Activated B cell treated with CpG ODN at 0.5 μM for 24 hours (primary cell): ENCODE results near the gene EXD3. TPM values are rescaled to one million over a fixed set of nuclear protein-coding genes. Genes with fewer than 3 reads are reported as not detected.

Experiments used
- ATAC-seq: fragments of 200-7000 bp; cut with Tn5 transposase; one replicate; pipeline ENCODE4 v1.10.0; 2021; ENCODE audit warnings: low read depth, mild to moderate bottlenecking, moderate library complexity
- CTCF ChIA-PET: fragments of 350-600 bp; sonication (Branson Sonifier 250); formaldehyde crosslinking; loops from one replicate; lab custom pipeline; 2021; ENCODE audit warnings: antibody characterized with exemption; lab: Charles Lee
- POLR2A ChIA-PET: fragments of 350-600 bp; sonication (Branson Sonifier 250); formaldehyde crosslinking; loops from one replicate; lab custom pipeline; 2021; ENCODE audit warnings: antibody characterized with exemption; lab: Charles Lee
- DNase-seq: peaks from one replicate; pipeline ENCODE4 v3.0.0; 2022
- H3K27ac Mint-ChIP-seq: one replicate; pipeline ENCODE4 v1.8.0; 2020; ENCODE audit warnings: mixed read lengths
- H3K27me3 Mint-ChIP-seq: one replicate; pipeline ENCODE4 v1.8.0; 2021; ENCODE audit warnings: mixed read lengths
- H3K36me3 Mint-ChIP-seq: one replicate; pipeline ENCODE4 v1.8.0; 2021; ENCODE audit warnings: low read depth, mixed read lengths
- H3K4me1 Mint-ChIP-seq: one replicate; pipeline ENCODE4 v1.8.0; 2021; ENCODE audit warnings: mixed read lengths
- H3K4me3 Mint-ChIP-seq: one replicate; pipeline ENCODE4 v1.8.0; 2020; ENCODE audit warnings: mild to moderate bottlenecking, mixed read lengths
- H3K9me3 Mint-ChIP-seq: one replicate; pipeline ENCODE4 v1.8.0; 2020; ENCODE audit warnings: mixed read lengths
- CTCF ChIP-seq: fragments of 200-600 bp; IDR thresholded peaks from one replicate; pipeline ENCODE4 v1.8.0; 2022; ENCODE audit warnings: antibody characterized with exemption, mild to moderate bottlenecking
- intact Hi-C: fragments of 100-400 bp; cut with micrococcal nuclease; formaldehyde crosslinking; loops from one replicate; pipeline ENCODE4 v1.15.1; 2024
- total RNA-seq: library from RNA; stranded (reverse); gene quantifications from 2 replicates; pipeline ENCODE4 v1.2.3, GENCODE V29; 2022

The EXD3 gene
- total RNA-seq, 1 donor from 2014 or later = 12.8 TPM

GRCh38 chr9:137462986-137463930, 40.3 kb upstream of the EXD3 start:
- Mint-ChIP-seq H3K27ac (no peak overlapping the region), H3K4me1 (peaks cover 11% of the 10 kb centered on the region), H3K4me3 (no peak overlapping the region), H3K36me3 (no peaks in the 10 kb centered on the region), H3K9me3 (no peaks in the 10 kb centered on the region), H3K27me3 (no peaks in the 10 kb centered on the region)
- ATAC-seq = no peak
- CTCF ChIA-PET = no interaction called here
- POLR2A ChIA-PET = no interaction called here
- intact Hi-C loops = no loop called here
- no peak for TF ChIP-seq CTCF
- no peak for DNase-seq

- intact Hi-C loops = no loop called here
- H3K27me3 Mint-ChIP-seq = no peaks in the 10 kb centered on the region
- POLR2A ChIA-PET = interaction anchor here (1.0 to 1.4 kb wide), 3 partner anchors 39 to 185 kb away, joined by 3 to 11 read pairs (median 3); partner anchors contain the start of genes EXD3, NOXA1 and TOR4A
Observed at GRCh38 chr9:137462396-137462985, 39.5 kb upstream of the EXD3 start.

GRCh38 chr9:137461663-137462395, 38.9 kb upstream of the EXD3 start:
- DNase-seq (peak; percentile 75), ATAC-seq (peak; percentile 72)
- H3K27ac Mint-ChIP-seq = peak overlapping the region; percentile 75
- peak overlapping the region; percentile 76 for H3K4me3 Mint-ChIP-seq
- H3K4me1 Mint-ChIP-seq = peaks cover 11% of the 10 kb centered on the region
- intact Hi-C loops = no loop called here
- no peak for TF ChIP-seq CTCF
- CTCF ChIA-PET = no interaction called here
- no peaks in the 10 kb centered on the region for H3K9me3 Mint-ChIP-seq
- H3K27me3 Mint-ChIP-seq = no peaks in the 10 kb centered on the region
- peaks cover under 1% of the 10 kb centered on the region for H3K36me3 Mint-ChIP-seq
- POLR2A ChIA-PET = interaction anchor here (0.6 to 1.4 kb wide), 6 partner anchors 39 to 735 kb away, joined by 3 to 11 read pairs (median 3); partner anchors contain the start of genes EXD3, NOXA1 and TOR4A

More at GRCh38 chr9:137462396-137462985, 39.5 kb upstream of the EXD3 start:
- Mint-ChIP-seq H3K36me3 (no peaks in the 10 kb centered on the region), H3K27ac (no peak overlapping the region), H3K9me3 (no peaks in the 10 kb centered on the region), H3K4me3 (peak overlapping the region; percentile 76), H3K4me1 (peaks cover 11% of the 10 kb centered on the region)
- no peak for TF ChIP-seq CTCF
- CTCF ChIA-PET = no interaction called here
- DNase-seq (no peak), ATAC-seq (no peak)

GRCh38 chr9:137461316-137461662, 38.3 kb upstream of the EXD3 start:
- CTCF ChIA-PET = no interaction called here
- no peak for ATAC-seq
- Mint-ChIP-seq H3K27ac (no peak overlapping the region), H3K4me1 (peaks cover 13% of the 10 kb centered on the region), H3K9me3 (no peaks in the 10 kb centered on the region), H3K27me3 (no peaks in the 10 kb centered on the region), H3K4me3 (no peak overlapping the region), H3K36me3 (peaks cover 4% of the 10 kb centered on the region)
- DNase-seq = no peak
- TF ChIP-seq CTCF = no peak
- intact Hi-C loops = no loop called here
- POLR2A ChIA-PET = interaction anchor here (0.6 to 1.4 kb wide), 6 partner anchors 38 to 734 kb away, joined by 3 to 11 read pairs (median 3); partner anchors contain the start of genes EXD3, NOXA1 and TOR4A
